ENCODE data around the gene PARP15.

- TF ChIP-seq POLR2AphosphoS5 (IDR thresholded peaks at IDR 0.05; ENCODE audit: insufficient read depth, low read depth, low read length) (no peak), POLR2A (IDR thresholded peaks at IDR 0.05; ENCODE audit: low read depth, low read length) (no peak), GATA2 (IDR thresholded peaks at IDR 0.05; ENCODE audit: insufficient read depth, insufficient read length, low read depth, low read length) (no peak), JUN (IDR thresholded peaks at IDR 0.05; ENCODE audit: borderline replicate concordance, insufficient read depth, insufficient read length, low read depth) (no peak), EZH2 (IDR thresholded peaks at IDR 0.05; ENCODE audit: borderline replicate concordance, low read depth, low read length, severe bottlenecking) (no peak), MYC (IDR thresholded peaks at IDR 0.05; ENCODE audit: low read depth, low read length) (no peak)
- TF ChIP-seq, protein P1, sequence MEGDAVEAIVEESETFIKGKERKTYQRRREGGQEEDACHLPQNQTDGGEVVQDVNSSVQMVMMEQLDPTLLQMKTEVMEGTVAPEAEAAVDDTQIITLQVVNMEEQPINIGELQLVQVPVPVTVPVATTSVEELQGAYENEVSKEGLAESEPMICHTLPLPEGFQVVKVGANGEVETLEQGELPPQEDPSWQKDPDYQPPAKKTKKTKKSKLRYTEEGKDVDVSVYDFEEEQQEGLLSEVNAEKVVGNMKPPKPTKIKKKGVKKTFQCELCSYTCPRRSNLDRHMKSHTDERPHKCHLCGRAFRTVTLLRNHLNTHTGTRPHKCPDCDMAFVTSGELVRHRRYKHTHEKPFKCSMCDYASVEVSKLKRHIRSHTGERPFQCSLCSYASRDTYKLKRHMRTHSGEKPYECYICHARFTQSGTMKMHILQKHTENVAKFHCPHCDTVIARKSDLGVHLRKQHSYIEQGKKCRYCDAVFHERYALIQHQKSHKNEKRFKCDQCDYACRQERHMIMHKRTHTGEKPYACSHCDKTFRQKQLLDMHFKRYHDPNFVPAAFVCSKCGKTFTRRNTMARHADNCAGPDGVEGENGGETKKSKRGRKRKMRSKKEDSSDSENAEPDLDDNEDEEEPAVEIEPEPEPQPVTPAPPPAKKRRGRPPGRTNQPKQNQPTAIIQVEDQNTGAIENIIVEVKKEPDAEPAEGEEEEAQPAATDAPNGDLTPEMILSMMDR (IDR thresholded peaks at IDR 0.05; ENCODE audit: extremely low read depth in 1 of 2, insufficient read depth in 1 of 2, low read depth in 1 of 2, low read length in 2 of 2) = no peak
These were observed 104.5 kb downstream of the PARP15 start for GRCh38 chr3:122681974-122682409.

Data from endothelial cell of umbilical vein (primary cell).